Aorta (tissue), 5 donors: Measurements from ENCODE around the gene ZNF518B. TPM values are rescaled to one million over a fixed set of nuclear protein-coding genes. Genes with fewer than 3 reads are reported as not detected.

Experiments used
- ATAC-seq: fragments of 200-7000 bp; cut with Tn5 transposase; one replicate; pipeline ENCODE4 v1.9.1; 2022; ENCODE audit warnings: moderate library complexity; ENCODE audit not compliant: low FRiP score
- DNase-seq, 2 donors: peaks; one replicate each; pipeline ENCODE4 v3.0.0-alpha.2; 2020
- H3K27ac ChIP-seq, 2 donors: one replicate each; pipeline ENCODE4 v1.5.1; 2013; ENCODE audit warnings: low read length in 2 of 2, mild to moderate bottlenecking in 2 of 2, moderate library complexity in 2 of 2, control low read depth in 1 of 2, inconsistent platforms in 1 of 2, low read depth in 1 of 2
- H3K27me3 ChIP-seq, 2 donors: one replicate each; pipeline ENCODE4 v1.6.1; 2013; ENCODE audit warnings: control low read depth in 1 of 2, low read length in 1 of 2, mild to moderate bottlenecking in 1 of 2, moderate library complexity in 1 of 2; ENCODE audit not compliant: insufficient read depth in 2 of 2, control insufficient read depth in 1 of 2
- H3K36me3 ChIP-seq, 2 donors: one replicate each; pipeline ENCODE4 v1.6.1; 2013; ENCODE audit warnings: control low read depth in 1 of 2, low read length in 1 of 2, mild to moderate bottlenecking in 1 of 2; ENCODE audit not compliant: insufficient read depth in 2 of 2, control insufficient read depth in 1 of 2
- H3K4me1 ChIP-seq, 2 donors: one replicate each; pipeline ENCODE4 v1.6.1; 2013; ENCODE audit warnings: low read length in 2 of 2, control low read depth in 1 of 2, mild to moderate bottlenecking in 1 of 2, moderate library complexity in 1 of 2; ENCODE audit not compliant: insufficient read depth in 2 of 2, control insufficient read depth in 1 of 2
- H3K4me3 ChIP-seq, 2 donors: one replicate each; pipeline ENCODE4 v1.5.1; 2013; ENCODE audit warnings: low read length in 2 of 2, control low read depth in 1 of 2, mild to moderate bottlenecking in 1 of 2
- H3K9me3 ChIP-seq: one replicate; pipeline ENCODE4 v1.6.1; 2013; ENCODE audit warnings: mild to moderate bottlenecking, low read length; ENCODE audit not compliant: control insufficient read depth
- whole genome bisulfite sequencing, 2 donors: extraction: QIAGEN DNeasy Blood & Tissue Kit; methylation state at CpG; one replicate each; pipeline ENCODE4 v1.1.7; 2013; 5-methylcytosine and 5-hydroxymethylcytosine counted together
- intact Hi-C, 2 donors: fragments of 100-400 bp; cut with DNase I; formaldehyde crosslinking; loops; one replicate each; pipeline versions ENCODE4 v1.14.2 to v1.15.0; 2022
- polyA plus RNA-seq, 2 donors: library from polyadenylated mRNA; stranded (reverse); fragments of 200-250 nt; gene quantifications; one replicate each; pipeline ENCODE4 v1.2.3, GENCODE V29; 2013
- total RNA-seq, 2 donors: library from RNA; stranded (reverse); fragmentation: NEBNext Ultra II Directional; extraction: Animal tissue kit (Norgen Biotek cat#: 25700); gene quantifications; one replicate each; pipeline ENCODE4 v1.2.1, GENCODE V29; 2021
- donor health status: healthy with polysubstance abuse.
- donor health status: Bipolar disorder and iron deficiency.
- donor health status: DM: no; HTN: no; CAD: no.
- donor health status: DM: no; HTN: no; CAD: no.
- donor health status: DM: yes; HTN: yes; CAD: no.

The ZNF518B gene
- total and polyA plus RNA-seq, 4 donors: 4.8 to 20.2 (median 10.9) TPM

GRCh38 chr4:10461091-10461849 lies 4.0 kb upstream of the ZNF518B start:
- no peaks in the 10 kb centered on the region for H3K36me3 ChIP-seq
- H3K4me3 ChIP-seq: no peak overlapping the region
- H3K27me3 ChIP-seq: no peaks in the 10 kb centered on the region
- no peak overlapping the region for H3K27ac ChIP-seq
- no peaks in the 10 kb centered on the region for H3K4me1 ChIP-seq
- H3K9me3 ChIP-seq: no peaks in the 10 kb centered on the region
- WGBS, 2 donors: 4% methylated on average over 68 to 72 of the region's 72 CpGs
- ATAC-seq: peak; percentile 93
- DNase-seq: peak; percentile 67 to 88
- intact Hi-C loops: no loop called here

GRCh38 chr4:10460313-10461047 lies 3.3 kb upstream of the ZNF518B start:
- Histone ChIP-seq H3K27ac (no peak overlapping the region), H3K4me1 (no peaks in the 10 kb centered on the region), H3K4me3 (no peak overlapping the region), H3K9me3 (no peaks in the 10 kb centered on the region), H3K36me3 (no peaks in the 10 kb centered on the region), H3K27me3 (no peaks in the 10 kb centered on the region)
- 82 to 85% methylated on average over 11 of the region's 11 CpGs for WGBS, 2 donors
- ATAC-seq (no peak), DNase-seq (no peak)
- intact Hi-C loops: no loop called here

- H3K27me3 ChIP-seq: no peaks in the 10 kb centered on the region
- WGBS, 2 donors: 81 to 89% methylated on average over 8 of the region's 8 CpGs
These were observed 2.1 kb upstream of the ZNF518B start for GRCh38 chr4:10459305-10459704.

DNA sequence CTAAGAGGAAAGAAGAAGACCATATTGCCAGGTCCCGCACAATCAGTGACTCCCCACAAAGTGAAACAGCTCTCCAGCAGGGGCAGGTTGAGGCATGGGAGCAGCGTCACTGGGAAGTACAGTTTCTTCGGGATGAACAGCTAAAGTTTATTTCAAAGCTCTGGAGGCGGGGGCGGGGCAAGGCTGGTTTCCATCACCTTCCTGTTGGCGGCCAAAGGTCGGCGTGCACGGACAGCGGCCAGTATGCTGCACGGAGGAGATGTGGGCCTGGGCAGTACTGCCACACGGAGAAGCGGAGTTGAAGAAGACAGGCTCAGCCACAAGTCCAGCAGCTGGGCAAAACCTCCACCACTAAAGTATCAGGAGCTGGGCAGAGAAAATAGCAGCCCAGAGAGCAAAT lies 951 bp upstream of the ZNF518B start:
- peaks cover 0 to 8% of the 10 kb centered on the region in 2 donors for H3K36me3 ChIP-seq
- no peak for ATAC-seq
- no peaks in the 10 kb centered on the region for H3K4me1 ChIP-seq
- no peak overlapping the region for H3K4me3 ChIP-seq
- peaks cover 4% of the 10 kb centered on the region for H3K9me3 ChIP-seq
- no peaks in the 10 kb centered on the region for H3K27me3 ChIP-seq
- no peak for DNase-seq
- intact Hi-C loops: no loop called here
- 74 to 79% methylated on average over 13 of the region's 13 CpGs for WGBS, 2 donors
- H3K27ac ChIP-seq: no peak overlapping the region

More at GRCh38 chr4:10459305-10459704, 2.1 kb upstream of the ZNF518B start:
- Histone ChIP-seq H3K4me3 (no peak overlapping the region), H3K9me3 (peaks cover 3% of the 10 kb centered on the region), H3K36me3 (peaks cover 0 to 8% of the 10 kb centered on the region in 2 donors), H3K27ac (no peak overlapping the region), H3K4me1 (no peaks in the 10 kb centered on the region)
- no peak for DNase-seq
- ATAC-seq: no peak
- intact Hi-C loops: no loop called here

DNA sequence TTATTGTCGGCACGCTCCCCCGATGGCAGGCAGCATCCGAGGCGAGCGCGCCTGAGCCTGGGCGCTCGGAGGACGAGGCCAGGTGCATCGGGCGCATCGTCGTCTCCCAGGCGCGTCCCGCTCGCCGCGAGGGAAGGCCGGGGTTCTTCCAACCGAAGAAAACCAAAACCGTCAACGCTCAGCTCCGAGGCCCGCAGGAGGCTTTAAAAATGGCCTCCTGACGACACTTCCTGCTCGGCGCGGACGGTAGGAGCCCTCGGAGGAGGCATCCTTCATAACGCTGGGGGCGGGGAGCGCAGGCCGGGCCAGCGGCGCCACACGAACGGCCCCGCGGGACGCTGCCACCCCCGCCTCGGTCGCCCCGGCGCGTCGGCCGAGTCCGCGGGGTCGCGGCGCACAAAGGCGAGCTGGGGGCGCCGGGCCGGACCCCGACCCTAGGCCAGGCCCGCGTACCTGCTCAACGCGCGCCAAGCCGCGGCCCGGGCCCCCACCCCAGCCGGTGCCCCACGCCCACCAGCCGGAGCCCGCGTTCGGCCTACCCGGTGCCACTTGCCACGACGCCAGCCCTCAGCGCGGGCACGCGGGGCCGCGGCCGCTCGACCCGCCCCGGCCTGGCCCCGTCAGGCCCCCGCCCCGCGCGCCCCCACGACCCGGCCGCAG lies 501 bp downstream of the ZNF518B start:
- peaks cover 9% of the 10 kb centered on the region for H3K9me3 ChIP-seq
- ATAC-seq (peak; percentile 17), DNase-seq (peak; percentile 73 to 83)
- H3K4me1 ChIP-seq: no peaks in the 10 kb centered on the region
- WGBS, 2 donors: 3 to 5% methylated on average over 84 to 96 of the region's 96 CpGs
- H3K27ac ChIP-seq: no peak overlapping the region
- intact Hi-C loops: no loop called here
- H3K27me3 ChIP-seq: no peaks in the 10 kb centered on the region
- peaks cover 3 to 10% of the 10 kb centered on the region in 2 donors for H3K36me3 ChIP-seq
- peak overlapping the region; percentile 72 to 79 for H3K4me3 ChIP-seq

- intact Hi-C loops: no loop called here
- WGBS, 2 donors: 52 to 55% methylated on average over 11 of the region's 11 CpGs
- Histone ChIP-seq H3K27me3 (no peaks in the 10 kb centered on the region), H3K27ac (no peak overlapping the region), H3K4me3 (no peak overlapping the region), H3K4me1 (no peaks in the 10 kb centered on the region), H3K9me3 (peaks cover 9% of the 10 kb centered on the region), H3K36me3 (peaks cover 3 to 10% of the 10 kb centered on the region in 2 donors)
- ATAC-seq (no peak), DNase-seq (no peak)
These were observed 999 bp downstream of the ZNF518B start for GRCh38 chr4:10456260-10456594.

- Histone ChIP-seq H3K36me3 (peaks cover 3 to 10% of the 10 kb centered on the region in 2 donors), H3K4me1 (no peaks in the 10 kb centered on the region), H3K4me3 (no peak overlapping the region), H3K9me3 (peaks cover 13% of the 10 kb centered on the region), H3K27me3 (no peaks in the 10 kb centered on the region), H3K27ac (no peak overlapping the region)
- 100% methylated on average over 2 of the region's 2 CpGs for WGBS, 2 donors
- intact Hi-C loops: no loop called here
- DNase-seq (no peak), ATAC-seq (no peak)
These were observed 2.1 kb downstream of the ZNF518B start for GRCh38 chr4:10455133-10455532.

DNA sequence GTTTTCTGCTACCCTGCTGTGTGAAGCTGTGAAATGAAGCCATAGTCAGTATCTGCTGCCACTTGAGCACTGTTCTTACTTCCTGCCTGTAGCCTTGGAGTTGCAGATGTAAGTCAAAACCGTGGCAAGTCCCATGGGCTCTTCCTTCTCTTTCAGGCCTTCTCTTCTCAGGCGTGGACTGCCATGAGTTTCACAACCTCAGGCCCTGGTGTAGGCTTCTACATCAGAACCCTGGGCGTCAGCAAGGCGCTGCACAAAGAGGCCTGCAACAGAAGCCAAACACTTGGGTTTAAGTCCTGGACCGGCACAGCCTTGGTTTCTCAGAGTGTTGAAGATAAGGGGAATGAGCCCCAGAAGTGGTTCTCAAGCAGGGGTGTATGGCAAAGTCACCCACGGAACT lies 2.5 kb downstream of the ZNF518B start:
- WGBS, 2 donors: 91% methylated on average over 6 of the region's 6 CpGs
- no peaks in the 10 kb centered on the region for H3K4me1 ChIP-seq
- H3K36me3 ChIP-seq: peaks cover 3 to 10% of the 10 kb centered on the region in 2 donors

More for the DNA sequence above, 2.5 kb downstream of the ZNF518B start:
- Histone ChIP-seq H3K27me3 (no peaks in the 10 kb centered on the region), H3K4me3 (no peak overlapping the region), H3K9me3 (peaks cover 16% of the 10 kb centered on the region), H3K27ac (no peak overlapping the region)
- ATAC-seq (no peak), DNase-seq (no peak)
- intact Hi-C loops: no loop called here
